ENCODE measurements around the gene TUT4.
"Not testable (repeated sequence)": the region's sequence is repeated elsewhere in the genome, so short reads cannot be mapped to it uniquely, and the experiment has no call there.

Gene TUT4, protein sequence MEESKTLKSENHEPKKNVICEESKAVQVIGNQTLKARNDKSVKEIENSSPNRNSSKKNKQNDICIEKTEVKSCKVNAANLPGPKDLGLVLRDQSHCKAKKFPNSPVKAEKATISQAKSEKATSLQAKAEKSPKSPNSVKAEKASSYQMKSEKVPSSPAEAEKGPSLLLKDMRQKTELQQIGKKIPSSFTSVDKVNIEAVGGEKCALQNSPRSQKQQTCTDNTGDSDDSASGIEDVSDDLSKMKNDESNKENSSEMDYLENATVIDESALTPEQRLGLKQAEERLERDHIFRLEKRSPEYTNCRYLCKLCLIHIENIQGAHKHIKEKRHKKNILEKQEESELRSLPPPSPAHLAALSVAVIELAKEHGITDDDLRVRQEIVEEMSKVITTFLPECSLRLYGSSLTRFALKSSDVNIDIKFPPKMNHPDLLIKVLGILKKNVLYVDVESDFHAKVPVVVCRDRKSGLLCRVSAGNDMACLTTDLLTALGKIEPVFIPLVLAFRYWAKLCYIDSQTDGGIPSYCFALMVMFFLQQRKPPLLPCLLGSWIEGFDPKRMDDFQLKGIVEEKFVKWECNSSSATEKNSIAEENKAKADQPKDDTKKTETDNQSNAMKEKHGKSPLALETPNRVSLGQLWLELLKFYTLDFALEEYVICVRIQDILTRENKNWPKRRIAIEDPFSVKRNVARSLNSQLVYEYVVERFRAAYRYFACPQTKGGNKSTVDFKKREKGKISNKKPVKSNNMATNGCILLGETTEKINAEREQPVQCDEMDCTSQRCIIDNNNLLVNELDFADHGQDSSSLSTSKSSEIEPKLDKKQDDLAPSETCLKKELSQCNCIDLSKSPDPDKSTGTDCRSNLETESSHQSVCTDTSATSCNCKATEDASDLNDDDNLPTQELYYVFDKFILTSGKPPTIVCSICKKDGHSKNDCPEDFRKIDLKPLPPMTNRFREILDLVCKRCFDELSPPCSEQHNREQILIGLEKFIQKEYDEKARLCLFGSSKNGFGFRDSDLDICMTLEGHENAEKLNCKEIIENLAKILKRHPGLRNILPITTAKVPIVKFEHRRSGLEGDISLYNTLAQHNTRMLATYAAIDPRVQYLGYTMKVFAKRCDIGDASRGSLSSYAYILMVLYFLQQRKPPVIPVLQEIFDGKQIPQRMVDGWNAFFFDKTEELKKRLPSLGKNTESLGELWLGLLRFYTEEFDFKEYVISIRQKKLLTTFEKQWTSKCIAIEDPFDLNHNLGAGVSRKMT (N-terminal part only)

GRCh38 chr1:52552505-52553361, at the start of gene TUT4:
TSS of gene TUT4 (minus strand) at chr1:52553092. CDS start at chr1:52526280, 26,812 bp downstream.
- DNase-seq, result peak; percentile 67

DNA sequence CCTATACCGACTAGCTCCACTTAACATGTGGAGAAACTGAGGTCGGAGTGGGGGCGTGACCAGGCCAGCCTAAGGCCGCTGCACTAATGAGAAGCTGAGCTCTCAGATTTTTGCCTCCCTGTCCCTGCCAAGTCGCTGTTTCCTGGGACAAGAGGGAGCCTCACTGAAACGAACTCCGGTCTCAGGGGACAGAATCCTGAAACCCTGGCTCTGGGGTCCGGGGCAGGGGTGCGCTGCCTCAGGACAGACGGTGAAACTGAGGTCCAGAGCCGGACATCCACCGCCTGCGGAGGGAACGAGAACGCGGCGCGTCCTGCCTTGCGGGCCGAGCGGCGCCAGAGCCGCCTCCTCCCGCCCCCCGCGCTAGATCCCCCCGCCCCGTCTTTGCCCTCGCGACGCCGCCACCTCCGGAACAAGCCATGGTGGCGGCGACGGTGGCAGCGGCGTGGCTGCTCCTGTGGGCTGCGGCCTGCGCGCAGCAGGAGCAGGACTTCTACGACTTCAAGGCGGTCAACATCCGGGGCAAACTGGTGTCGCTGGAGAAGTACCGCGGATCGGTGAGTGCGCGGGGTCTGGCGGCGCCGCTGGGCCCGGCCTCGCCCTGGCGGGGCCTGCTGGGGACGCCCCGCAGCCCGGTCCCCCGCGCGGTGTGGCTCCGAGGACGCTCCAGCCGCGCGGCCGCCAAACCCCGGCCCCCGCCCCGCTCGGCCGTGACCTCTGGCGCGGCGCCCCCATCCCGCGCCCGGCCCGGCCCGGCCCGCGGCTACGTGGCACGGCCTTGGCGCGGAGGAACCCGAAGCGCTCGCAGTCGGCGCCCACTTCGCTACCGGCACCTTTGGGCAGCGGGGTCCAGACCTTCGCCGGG, 49.3 kb upstream of the TUT4 start, which contains the start of gene GPX7:
Gene GPX7, plus strand, starts transcription at position 381 of the 865 bp plus-strand sequence. Its CDS starts 39 bp downstream, at position 420.
- peak; percentile 59 for DNase-seq

- no peak for DNase-seq
These were observed 48.6 kb upstream of the TUT4 start for GRCh38 chr1:52601519-52601918.

DNA sequence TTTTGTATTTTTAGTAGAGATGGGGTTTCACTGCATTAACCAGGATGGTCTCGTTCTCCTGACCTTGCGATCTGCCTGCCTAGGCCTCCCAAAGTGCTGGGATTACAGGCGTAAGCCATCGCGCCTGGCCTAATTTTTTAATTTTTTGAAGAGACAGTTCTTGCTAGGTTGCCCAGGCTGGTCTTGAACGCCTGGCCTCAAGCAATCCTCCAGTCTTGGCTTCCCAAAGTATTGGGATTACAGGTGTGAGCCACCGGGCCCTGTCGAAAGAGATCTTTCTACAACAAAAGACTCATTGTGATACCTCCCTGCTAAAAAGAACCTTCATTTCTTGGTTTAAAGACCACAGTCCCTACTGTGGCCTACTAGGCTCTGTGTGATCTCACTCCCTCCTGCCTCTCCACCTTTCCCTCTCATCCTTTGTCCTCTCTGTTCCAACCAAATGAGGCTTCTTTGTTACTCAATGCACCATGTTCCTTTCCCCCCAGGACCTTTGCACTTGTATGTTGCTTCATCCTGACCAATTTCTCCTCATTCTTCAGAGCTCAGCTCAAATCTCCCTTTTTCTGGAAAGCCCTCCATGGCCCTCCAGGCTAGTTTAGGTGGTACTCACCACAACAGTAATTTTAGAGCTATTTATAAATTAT, 47.8 kb upstream of the TUT4 start:
- no peak for DNase-seq

DNA sequence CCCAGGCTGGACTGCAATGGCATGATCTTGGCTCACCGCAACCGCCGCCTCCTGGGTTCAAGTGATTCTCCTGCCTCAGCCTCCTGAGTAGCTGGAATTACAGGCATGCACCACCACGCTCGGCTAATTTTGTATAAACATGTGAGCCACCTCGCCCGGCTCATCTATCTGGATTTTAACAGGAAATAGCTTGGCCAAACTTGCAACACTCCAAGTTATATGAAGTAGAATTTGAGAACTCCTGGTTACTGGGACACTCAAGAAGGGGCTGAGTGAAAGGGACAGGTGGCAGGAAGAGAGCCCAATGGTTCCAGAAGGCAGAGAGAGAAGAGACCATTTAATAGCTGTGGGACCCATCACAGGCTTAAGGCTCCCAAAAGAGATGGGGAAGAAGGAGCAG, 46.3 kb upstream of the TUT4 start:
- no peak for DNase-seq

- no peak for DNase-seq
These were observed 45.8 kb upstream of the TUT4 start for GRCh38 chr1:52598729-52599128.

DNA sequence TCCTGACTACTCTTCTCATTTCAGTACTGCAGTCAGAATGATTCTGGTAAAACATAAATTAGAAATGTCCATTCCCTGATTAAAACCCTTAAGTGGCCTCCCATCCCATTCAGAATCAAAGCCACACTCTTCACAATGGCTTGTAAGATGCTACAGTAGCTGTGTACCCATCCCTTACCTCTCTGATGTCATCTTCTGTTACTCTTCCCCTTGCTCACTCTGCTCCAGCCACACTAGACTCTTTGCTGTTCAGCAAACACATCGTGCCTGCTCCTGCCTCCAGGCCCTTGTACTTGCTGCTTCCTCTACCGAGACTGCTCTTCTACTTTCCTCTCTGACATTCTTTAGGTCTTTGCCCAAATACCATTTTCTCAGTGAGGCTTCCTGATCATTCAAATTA, 45.0 kb upstream of the TUT4 start:
- no peak for DNase-seq

DNA sequence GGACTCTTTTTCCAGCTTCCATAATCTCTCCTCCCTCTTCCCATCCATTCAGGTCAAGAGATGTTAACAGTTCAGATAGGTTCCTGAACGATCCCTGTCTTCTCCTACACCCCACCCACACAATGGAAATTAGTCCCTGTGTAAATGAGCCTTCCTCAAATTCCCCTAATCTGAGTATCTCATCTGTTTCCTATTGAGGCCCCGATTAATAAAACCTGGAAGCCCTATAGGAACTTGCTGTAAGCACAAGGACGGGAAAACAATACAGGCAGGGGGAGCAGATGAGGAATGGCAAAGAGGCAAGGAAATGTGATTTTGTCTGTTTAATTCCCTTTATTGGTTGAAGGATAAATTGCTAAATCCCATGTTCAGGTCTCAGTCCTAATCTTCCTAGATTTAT, 42.2 kb upstream of the TUT4 start:
- DNase-seq, result no peak

DNA sequence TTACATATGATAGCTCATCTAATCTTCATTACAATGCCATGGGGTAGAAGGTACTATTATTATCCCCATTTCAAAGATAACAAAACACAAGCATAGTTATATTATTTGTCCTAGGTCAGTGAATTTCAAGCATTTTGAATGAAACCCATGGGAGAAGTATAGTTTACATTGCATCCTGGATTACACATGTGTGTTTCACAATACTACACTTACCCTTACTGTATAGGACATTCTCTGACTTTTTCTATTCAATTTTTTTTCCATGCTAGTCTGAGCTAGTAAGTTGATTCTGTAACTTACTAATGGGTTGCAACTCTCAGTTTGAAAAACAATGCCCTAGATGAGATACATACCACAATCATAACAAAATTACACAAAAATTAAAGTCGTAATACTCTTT, 40.6 kb upstream of the TUT4 start:
- DNase-seq, result no peak

- DNase-seq, result no peak
These were observed 39.9 kb upstream of the TUT4 start for GRCh38 chr1:52592637-52593323.

GRCh38 chr1:52590266-52590665, 37.4 kb upstream of the TUT4 start:
- no peak for DNase-seq

DNA sequence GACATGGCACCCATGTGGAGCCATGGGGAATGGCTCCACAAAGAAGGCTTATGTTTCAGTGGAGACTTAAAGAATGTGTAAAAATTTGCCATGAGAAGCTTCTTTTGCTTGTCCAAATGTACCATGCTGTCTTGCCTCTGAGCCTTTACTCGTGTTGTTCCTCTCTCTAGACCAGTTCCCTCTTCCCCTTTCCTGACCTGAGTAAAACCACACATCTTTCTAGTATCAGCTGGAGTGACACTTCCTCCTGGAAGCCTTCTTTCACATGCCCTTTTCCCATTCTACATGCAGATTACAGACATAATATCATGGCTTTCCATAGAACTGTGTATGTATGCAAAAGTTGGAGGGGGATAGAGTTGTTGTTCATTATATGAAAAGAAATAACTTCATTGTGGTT, 35.6 kb upstream of the TUT4 start:
- no peak for DNase-seq

- DNase-seq, result no peak
These were observed 35.1 kb upstream of the TUT4 start for GRCh38 chr1:52588027-52588426.

DNA sequence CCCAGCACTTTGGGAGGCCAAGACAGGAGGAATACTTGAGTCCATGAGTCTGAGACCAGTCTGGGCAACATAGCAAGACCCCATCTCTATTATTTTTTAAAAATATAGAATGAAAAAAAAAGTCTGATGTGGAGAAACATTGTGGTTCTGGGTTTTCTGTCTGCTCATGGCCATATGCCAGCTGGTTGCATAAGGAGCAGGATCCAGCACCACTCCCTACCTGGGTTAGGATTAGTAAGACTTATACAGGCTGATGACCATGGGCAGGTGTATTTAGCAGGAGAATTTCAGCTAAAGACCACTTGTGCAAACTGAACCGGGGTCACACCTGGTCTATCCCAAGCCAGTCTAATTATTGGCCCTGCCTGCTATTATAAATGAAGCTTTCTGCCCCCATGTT, 32.6 kb upstream of the TUT4 start:
- no peak for DNase-seq

DNA sequence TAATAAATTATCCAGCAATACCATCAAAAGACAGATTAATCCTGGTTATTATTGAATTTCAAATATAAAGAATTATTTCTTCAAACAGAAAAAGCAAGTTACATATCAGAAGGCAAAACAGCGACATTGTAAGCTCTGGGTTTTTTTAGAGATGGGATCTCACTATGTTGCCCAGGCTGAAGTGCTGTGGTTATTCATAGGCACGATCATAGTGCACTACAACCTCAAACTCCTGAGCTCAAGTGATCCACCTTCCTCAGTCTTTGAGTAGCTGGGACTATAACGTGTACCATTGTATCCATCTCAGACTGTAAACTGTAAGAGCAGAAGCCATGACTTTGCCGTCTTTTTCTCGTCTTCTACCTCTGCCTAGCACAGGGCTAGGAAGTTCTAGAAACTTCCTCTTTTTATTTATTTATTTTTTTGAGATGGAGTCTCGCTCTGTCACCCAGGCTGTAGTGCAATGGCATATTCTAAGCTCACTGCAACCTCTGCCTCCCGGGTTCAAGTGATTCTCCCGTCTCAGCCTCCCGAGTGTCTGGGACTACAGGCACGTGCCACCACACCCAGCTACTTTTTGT, 29.3 kb upstream of the TUT4 start:
- no peak for DNase-seq

- DNase-seq, result no peak
These were observed 27.4 kb upstream of the TUT4 start for GRCh38 chr1:52580283-52580682.

DNA sequence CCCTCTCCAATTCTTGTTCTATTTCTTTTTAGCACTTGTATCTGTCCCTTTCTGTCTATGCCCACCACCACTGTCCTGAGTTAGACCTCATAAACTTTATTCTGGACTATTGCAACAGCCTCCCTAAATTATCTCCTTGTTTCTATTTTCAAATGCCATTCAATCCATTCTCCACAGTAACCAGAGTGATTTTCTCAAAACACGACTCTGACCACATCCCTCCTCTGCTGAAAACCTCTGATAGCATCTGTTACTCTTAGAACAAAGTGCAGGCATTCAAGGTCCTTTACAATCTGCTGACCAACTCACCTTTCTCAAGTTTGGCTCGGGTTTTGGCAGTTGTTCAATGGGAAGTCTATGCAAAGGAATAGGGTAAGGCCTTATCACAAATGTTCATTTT, 26.5 kb upstream of the TUT4 start:
- no peak for DNase-seq

DNA sequence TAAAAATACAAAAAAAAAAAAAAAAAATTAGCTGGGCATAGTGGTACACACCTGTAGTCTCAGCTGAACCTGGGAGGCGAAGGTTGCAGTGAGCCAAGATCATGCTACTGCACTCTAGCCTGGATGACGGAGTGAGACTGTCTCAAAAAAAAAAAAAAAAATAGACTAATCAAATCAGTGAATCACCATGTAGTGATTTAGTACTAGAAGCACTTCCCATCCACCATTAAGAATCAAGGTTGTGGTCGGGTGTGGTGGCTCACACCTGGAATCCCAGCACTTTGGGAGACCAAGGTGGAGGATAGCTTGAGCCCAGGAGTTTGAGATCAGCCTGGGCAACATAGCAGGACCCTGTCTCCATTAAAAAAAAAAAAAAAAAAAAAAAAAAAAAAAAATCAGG, 25.2 kb upstream of the TUT4 start:
- DNase-seq, result not testable (repeated sequence)

- no peak for DNase-seq
These were observed 23.2 kb upstream of the TUT4 start for GRCh38 chr1:52576074-52576473.

GRCh38 chr1:52574594-52574993, 21.7 kb upstream of the TUT4 start:
- no peak for DNase-seq
